ENCODE results near the gene DDT.
A peak's percentile ranks its signal among the peaks of the same experiment; 100 is the strongest.

Gene DDT

GRCh38 chr22:24011735-24012068, 37.5 kb upstream of the DDT start:
- no peak for TF ChIP-seq CTCF (IDR thresholded peaks at IDR 0.05; ENCODE audit: insufficient read depth, low read length)
- no peak for TF ChIP-seq POLR2AphosphoS5 (IDR thresholded peaks at IDR 0.05; ENCODE audit: low read depth)
- no peak for TF ChIP-seq SPI1 (IDR thresholded peaks at IDR 0.05; ENCODE audit: borderline replicate concordance, low read depth)
- TF ChIP-seq GABPA (IDR thresholded peaks at IDR 0.05; ENCODE audit: low read depth) = no peak
- no peak for TF ChIP-seq REST (IDR thresholded peaks at IDR 0.05; ENCODE audit: insufficient replicate concordance, low read depth)

GRCh38 chr22:24010018-24010391, 35.8 kb upstream of the DDT start:
- H3K27ac ChIP-seq (replicated peaks) = no peak overlapping the region
- TF ChIP-seq REST (IDR thresholded peaks at IDR 0.05; ENCODE audit: insufficient replicate concordance, low read depth) (no peak), SPI1 (IDR thresholded peaks at IDR 0.05; ENCODE audit: borderline replicate concordance, low read depth) (no peak), GABPA (IDR thresholded peaks at IDR 0.05; ENCODE audit: low read depth) (no peak), CTCF (IDR thresholded peaks at IDR 0.05; ENCODE audit: insufficient read depth, low read length) (no peak), POLR2AphosphoS5 (IDR thresholded peaks at IDR 0.05; ENCODE audit: low read depth) (no peak)
- DNase-seq (ENCODE audit: low read depth in 1 of 2, low spot score in 1 of 2) = no peak
- no peaks in the 10 kb centered on the region for H3K27me3 ChIP-seq (ENCODE audit: insufficient read depth, poor library complexity, severe bottlenecking)
- no peak overlapping the region for H3K4me3 ChIP-seq (replicated peaks; ENCODE audit: insufficient read depth, low read length)

More at GRCh38 chr22:24011735-24012068, 37.5 kb upstream of the DDT start:
- no peaks in the 10 kb centered on the region for H3K27me3 ChIP-seq (ENCODE audit: insufficient read depth, poor library complexity, severe bottlenecking)
- DNase-seq (ENCODE audit: low read depth in 1 of 2, low spot score in 1 of 2) = no peak
- H3K27ac ChIP-seq (replicated peaks) = peak overlapping the region; percentile 85
- H3K4me3 ChIP-seq (replicated peaks; ENCODE audit: insufficient read depth, low read length) = peak overlapping the region; percentile 91

- no peak for DNase-seq (ENCODE audit: low read depth in 1 of 2, low spot score in 1 of 2)
These were observed 35.2 kb upstream of the DDT start for GRCh38 chr22:24009227-24010017.

More at GRCh38 chr22:24009227-24010017, 35.2 kb upstream of the DDT start:
- H3K27ac ChIP-seq (replicated peaks) = no peak overlapping the region
- no peak overlapping the region for H3K4me3 ChIP-seq (replicated peaks; ENCODE audit: insufficient read depth, low read length)
- no peak for TF ChIP-seq POLR2AphosphoS5 (IDR thresholded peaks at IDR 0.05; ENCODE audit: low read depth)
- no peak for TF ChIP-seq CTCF (IDR thresholded peaks at IDR 0.05; ENCODE audit: insufficient read depth, low read length)
- TF ChIP-seq SPI1 (IDR thresholded peaks at IDR 0.05; ENCODE audit: borderline replicate concordance, low read depth) = no peak
- no peak for TF ChIP-seq REST (IDR thresholded peaks at IDR 0.05; ENCODE audit: insufficient replicate concordance, low read depth)
- no peak for TF ChIP-seq GABPA (IDR thresholded peaks at IDR 0.05; ENCODE audit: low read depth)
- no peaks in the 10 kb centered on the region for H3K27me3 ChIP-seq (ENCODE audit: insufficient read depth, poor library complexity, severe bottlenecking)

All from HL-60 (cell line).